HG02938 (cell line): ENCODE measurements around the gene NDST4.

Source experiments
- ATAC-seq: cut with Tn5 transposase; IDR thresholded peaks from one replicate; pipeline ENCODE4 v1.9.1; 2021; ENCODE audit warnings: mild to moderate bottlenecking, moderate library complexity; ENCODE audit not compliant: unreplicated experiment

The NDST4 gene

DNA sequence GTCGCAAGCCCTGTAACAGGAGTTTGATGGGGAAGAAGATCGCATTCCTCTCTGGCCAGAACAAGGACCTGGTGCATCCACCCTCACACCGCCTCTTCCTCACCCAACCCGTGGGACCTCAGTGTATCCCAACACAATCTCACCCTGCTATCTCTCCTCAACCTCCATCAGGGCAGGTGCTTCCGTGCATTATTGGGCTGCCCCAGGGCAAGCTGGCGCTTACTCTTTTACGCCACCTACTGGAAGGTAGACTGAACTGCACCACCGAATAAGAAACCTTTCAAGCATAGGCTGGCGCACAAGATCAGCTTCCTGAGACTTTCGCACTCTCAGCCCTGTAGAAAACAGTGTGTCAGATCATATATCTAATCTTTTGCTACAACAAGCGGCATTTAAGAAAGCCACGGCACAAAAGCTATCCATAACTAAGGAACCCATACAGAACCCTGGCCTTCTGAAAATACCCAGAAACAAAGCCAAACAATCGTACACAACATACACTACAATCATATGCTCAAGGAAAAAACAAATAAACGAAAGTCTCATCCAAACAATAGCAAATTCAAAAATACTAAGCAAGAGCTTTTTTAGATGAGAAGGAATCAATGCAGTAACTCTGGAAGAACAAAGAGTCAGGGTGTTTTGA, 305.5 kb downstream of the NDST4 start:
- ATAC-seq: peak; percentile 98

DNA sequence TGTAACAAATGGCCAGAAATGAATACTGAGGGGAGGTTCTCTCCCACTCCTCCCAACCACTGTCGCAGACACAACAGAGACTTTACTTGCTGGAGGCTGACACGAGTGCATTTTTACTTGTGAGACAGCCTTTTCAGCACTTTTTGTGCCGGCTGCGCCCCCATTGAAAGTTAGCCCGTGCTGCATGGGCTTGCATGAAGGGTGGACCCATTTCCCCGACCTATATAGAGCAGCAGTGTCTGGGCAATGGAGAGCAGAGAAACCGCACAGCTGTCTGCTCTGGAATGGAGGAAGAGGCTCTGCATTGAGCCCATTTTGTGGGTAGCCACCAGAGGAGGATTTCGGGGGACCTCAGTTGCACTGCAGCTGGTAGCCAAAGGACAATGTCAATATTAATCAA, 306.1 kb downstream of the NDST4 start:
- ATAC-seq: peak; percentile 19

DNA sequence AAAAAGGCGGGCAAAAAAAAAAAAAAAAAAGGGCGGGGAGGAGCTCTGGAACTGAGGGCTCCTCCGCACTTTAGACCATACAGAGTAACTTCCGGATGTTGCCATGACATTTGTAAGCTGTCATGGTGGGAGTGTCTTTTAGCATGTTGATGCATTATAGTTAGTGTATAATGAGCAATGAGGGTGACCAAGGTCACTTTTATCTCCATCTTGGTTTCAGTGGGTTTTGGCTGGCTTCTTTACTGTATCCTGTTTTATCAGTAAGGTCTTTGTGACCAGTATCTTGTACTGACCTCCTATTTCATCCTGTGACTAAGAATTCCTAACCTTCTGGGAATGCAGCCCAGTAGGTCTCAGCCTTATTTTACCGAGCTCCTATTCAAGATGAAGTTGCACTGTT, 321.4 kb downstream of the NDST4 start:
- no peak for ATAC-seq

DNA sequence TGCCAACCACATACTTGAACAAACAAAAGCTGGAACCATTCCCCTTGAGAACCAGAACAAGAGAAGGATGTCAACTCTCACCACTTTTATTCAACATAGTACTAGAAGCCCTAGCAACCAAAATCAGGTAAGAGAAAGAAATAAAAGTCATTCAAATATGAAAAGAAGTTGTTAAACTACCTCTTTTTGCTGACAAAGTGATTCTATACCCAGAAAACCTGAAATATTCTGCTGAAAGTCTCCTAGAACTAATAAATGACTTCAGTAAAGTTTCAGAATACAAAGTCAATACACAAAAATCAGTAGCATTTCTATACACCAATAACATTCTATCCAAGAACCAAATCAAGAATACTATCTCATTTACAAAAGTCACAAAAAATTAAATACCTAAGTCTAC, 327.9 kb downstream of the NDST4 start:
- no peak for ATAC-seq

DNA sequence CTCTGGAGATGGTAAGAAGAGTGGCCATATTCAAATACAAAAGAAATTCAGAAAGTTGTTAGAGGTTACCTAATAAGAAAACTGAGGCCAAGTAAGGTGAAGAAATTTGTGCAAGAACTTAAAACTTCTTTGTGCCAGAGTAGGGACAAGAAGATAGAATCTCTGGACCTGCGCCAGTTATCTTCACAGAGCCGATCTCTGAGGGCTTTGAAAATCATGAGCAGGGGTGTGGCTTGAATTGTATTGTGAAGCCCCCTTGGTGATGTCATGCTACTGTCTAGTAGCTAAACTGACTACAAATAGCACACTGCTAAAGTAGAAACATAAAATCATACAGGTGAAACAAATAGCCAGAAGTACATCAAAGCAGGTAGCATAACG, 330.2 kb downstream of the NDST4 start:
- no peak for ATAC-seq

DNA sequence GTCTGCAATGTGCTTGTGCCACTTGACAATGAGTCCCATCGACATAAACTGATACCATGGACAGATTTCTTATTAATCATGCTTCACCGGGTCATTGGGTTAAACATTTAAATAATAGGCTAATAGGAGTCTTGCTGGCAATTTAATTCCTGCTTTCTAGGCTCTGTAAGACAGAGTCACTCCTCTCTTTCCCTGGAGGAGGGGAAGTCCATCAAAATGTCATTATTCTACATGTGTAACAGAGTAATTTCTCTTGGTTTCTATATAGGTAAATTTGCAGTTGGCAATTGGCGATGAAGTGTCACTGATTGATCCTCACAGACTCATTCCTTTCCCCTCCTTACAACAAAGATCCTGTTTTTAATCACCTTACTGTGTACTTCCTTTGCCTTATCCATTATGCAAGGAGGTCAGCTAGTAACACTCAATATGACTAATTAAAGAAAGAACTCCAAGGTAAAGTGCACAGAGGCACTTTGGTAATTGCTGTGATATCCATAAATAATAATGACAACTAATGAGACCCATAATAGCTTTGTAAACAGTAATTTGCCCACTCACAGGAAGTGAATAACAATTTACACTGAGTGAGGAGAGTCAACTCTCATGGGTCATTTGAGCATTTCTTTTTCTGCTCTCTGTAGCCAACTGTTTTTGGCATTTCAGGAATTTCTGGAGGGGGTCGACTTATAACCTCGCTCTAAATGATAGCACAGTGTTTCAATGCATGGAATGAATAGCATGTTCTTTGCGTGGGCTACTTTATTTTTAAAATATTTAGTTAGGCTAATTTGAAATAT, 330.8 kb downstream of the NDST4 start:
- no peak for ATAC-seq

DNA sequence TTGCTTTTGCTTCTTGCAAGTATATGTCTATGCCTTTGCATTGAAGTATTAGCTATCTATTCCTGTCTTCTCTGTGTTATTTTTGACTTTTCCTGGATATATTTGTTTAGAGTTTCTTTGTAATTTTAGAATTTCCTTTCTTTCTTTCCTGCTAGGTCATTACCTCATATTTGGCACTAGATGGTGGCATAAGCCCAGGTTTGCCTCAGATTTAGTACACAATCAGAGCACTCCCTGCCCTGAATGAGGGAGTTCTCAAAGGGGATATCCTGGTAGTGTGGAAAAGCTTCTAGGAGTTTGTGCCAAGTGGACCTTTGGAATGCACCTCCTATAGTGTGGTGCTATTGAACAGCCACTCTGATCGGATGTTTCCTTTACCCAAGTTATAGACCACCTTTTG, 333.2 kb downstream of the NDST4 start:
- ATAC-seq: no peak
